H9 (cell line): Measurements from ENCODE around the gene RPL6. TPM values are rescaled to one million over a fixed set of nuclear protein-coding genes. Genes with fewer than 3 reads are reported as not detected.
A peak's percentile ranks its signal among the peaks of the same experiment; 100 is the strongest.

Experiments used
- DNase-seq: peaks from one replicate; pipeline ENCODE4 v3.0.0-alpha.2; 2017
- H2AFZ ChIP-seq: one replicate; pipeline ENCODE4 v1.6.1; 2013; ENCODE audit warnings: mild to moderate bottlenecking, low read length, control low read depth, moderate library complexity
- H2AK5ac ChIP-seq: 2 replicates; pipeline ENCODE4 v1.6.1; 2013; ENCODE audit warnings: low read length, control low read depth, mixed read lengths; ENCODE audit not compliant: insufficient read length
- H2BK120ac ChIP-seq: one replicate; pipeline ENCODE4 v1.6.1; 2013; ENCODE audit warnings: low read depth, mild to moderate bottlenecking, low read length, control low read depth, inconsistent platforms; ENCODE audit not compliant: poor library complexity, severe bottlenecking
- H2BK12ac ChIP-seq: 2 replicates; pipeline ENCODE4 v1.6.1; 2013; ENCODE audit warnings: low read length, control low read depth, mixed read lengths, low read depth; ENCODE audit not compliant: insufficient read length
- H2BK15ac ChIP-seq: 2 replicates; pipeline ENCODE4 v1.6.1; 2013; ENCODE audit warnings: low read depth, low read length, control low read depth
- H2BK20ac ChIP-seq: one replicate; pipeline ENCODE4 v1.6.1; 2013; ENCODE audit warnings: low read depth, mild to moderate bottlenecking, low read length, control low read depth, inconsistent platforms; ENCODE audit not compliant: poor library complexity, severe bottlenecking
- H2BK5ac ChIP-seq: 2 replicates; pipeline ENCODE4 v1.6.1; 2013; ENCODE audit warnings: low read length, control low read depth, mixed read lengths; ENCODE audit not compliant: insufficient read length
- H3K14ac ChIP-seq: 2 replicates; pipeline ENCODE4 v1.6.1; 2013; ENCODE audit warnings: low read length, control low read depth; ENCODE audit not compliant: insufficient read depth
- H3K18ac ChIP-seq: 2 replicates; pipeline ENCODE4 v1.6.1; 2013; ENCODE audit warnings: low read depth, mild to moderate bottlenecking, mixed read lengths, low read length, control low read depth; ENCODE audit not compliant: insufficient read length
- H3K23ac ChIP-seq: 2 replicates; pipeline ENCODE4 v1.6.1; 2013; ENCODE audit warnings: low read length, control low read depth, mixed read lengths, low read depth; ENCODE audit not compliant: insufficient read length
- H3K23me2 ChIP-seq: 2 replicates; pipeline ENCODE4 v1.6.1; 2013; ENCODE audit warnings: low read depth, mild to moderate bottlenecking, mixed read lengths, low read length, control low read depth; ENCODE audit not compliant: insufficient read length, poor library complexity, severe bottlenecking
- H3K27ac ChIP-seq: 2 replicates; pipeline ENCODE4 v1.5.1; 2013; ENCODE audit warnings: low read length, control low read depth, mixed read lengths, low read depth; ENCODE audit not compliant: insufficient read length
- H3K27me3 ChIP-seq: 2 replicates; pipeline ENCODE4 v1.6.1; 2013; ENCODE audit warnings: low read length, control low read depth, inconsistent platforms; ENCODE audit not compliant: insufficient read depth
- H3K4ac ChIP-seq: 2 replicates; pipeline ENCODE4 v1.6.1; 2013; ENCODE audit warnings: low read depth, mild to moderate bottlenecking, control low read depth, inconsistent platforms, low read length, moderate library complexity
- H3K4me1 ChIP-seq: 2 replicates; pipeline ENCODE4 v1.6.1; 2013; ENCODE audit warnings: low read length, control low read depth, inconsistent platforms; ENCODE audit not compliant: insufficient read depth
- H3K4me2 ChIP-seq: 2 replicates; pipeline ENCODE4 v1.6.1; 2013; ENCODE audit warnings: low read length, control low read depth, mixed read lengths; ENCODE audit not compliant: insufficient read length, insufficient read depth
- H3K56ac ChIP-seq: 2 replicates; pipeline ENCODE4 v1.6.1; 2013; ENCODE audit warnings: low read depth, mild to moderate bottlenecking, mixed read lengths, low read length, control low read depth; ENCODE audit not compliant: insufficient read length
- H3K79me1 ChIP-seq: 2 replicates; pipeline ENCODE4 v1.6.1; 2013; ENCODE audit warnings: low read depth, mild to moderate bottlenecking, moderate library complexity, low read length, control low read depth, inconsistent platforms; ENCODE audit not compliant: insufficient read depth, poor library complexity, severe bottlenecking
- H3K79me2 ChIP-seq: 2 replicates; pipeline ENCODE4 v1.6.1; 2013; ENCODE audit warnings: low read length, control low read depth, inconsistent platforms; ENCODE audit not compliant: insufficient read depth
- H3K9ac ChIP-seq: 2 replicates; pipeline ENCODE4 v1.6.1; 2013; ENCODE audit warnings: low read length, control low read depth, mixed read lengths; ENCODE audit not compliant: insufficient read length; ENCODE audit errors: extremely low read depth
- H3K9me3 ChIP-seq: one replicate; pipeline ENCODE4 v1.6.1; 2013; ENCODE audit warnings: low read depth, low read length, inconsistent platforms; ENCODE audit not compliant: control insufficient read depth
- H3T11ph ChIP-seq: one replicate; pipeline ENCODE4 v1.6.1; 2013; ENCODE audit warnings: mild to moderate bottlenecking, low read length, control low read depth, inconsistent platforms
- H4K20me1 ChIP-seq: one replicate; pipeline ENCODE4 v1.6.1; 2013; ENCODE audit not compliant: control insufficient read depth, insufficient read length, insufficient read depth
- H4K5ac ChIP-seq: 2 replicates; pipeline ENCODE4 v1.6.1; 2013; ENCODE audit warnings: low read depth, mild to moderate bottlenecking, mixed read lengths, low read length, control low read depth; ENCODE audit not compliant: insufficient read length
- H4K8ac ChIP-seq: replicated peaks from 2 replicates; pipeline ENCODE4 v1.6.1; 2013; ENCODE audit warnings: low read length, control low read depth, mixed read lengths, low read depth; ENCODE audit not compliant: insufficient read length
- H4K91ac ChIP-seq: 2 replicates; pipeline ENCODE4 v1.6.1; 2013; ENCODE audit warnings: low read depth, mild to moderate bottlenecking, moderate library complexity, mixed read lengths, low read length, control low read depth; ENCODE audit not compliant: insufficient read length
- H3K27ac Mint-ChIP-seq, 3 experiments: 2 replicates in 2 of 3; 3 replicates in 1 of 3; pipeline ENCODE4 v1.8.0; 2020 to 2021; ENCODE audit warnings: mixed read lengths in 3 of 3, mild to moderate bottlenecking in 1 of 3, moderate library complexity in 1 of 3
- H3K27me3 Mint-ChIP-seq: 2 replicates; pipeline ENCODE4 v1.8.0; 2021; ENCODE audit warnings: low read depth, mild to moderate bottlenecking, moderate library complexity, mixed read lengths
- H3K36me3 Mint-ChIP-seq, 3 experiments: 2 replicates in 2 of 3; 3 replicates in 1 of 3; pipeline ENCODE4 v1.8.0; 2020 to 2021; ENCODE audit warnings: low read depth in 3 of 3, mixed read lengths in 3 of 3; ENCODE audit not compliant: insufficient read depth in 1 of 3
- H3K4me1 Mint-ChIP-seq, 2 experiments: 2 replicates each; pipeline ENCODE4 v1.8.0; 2020; ENCODE audit warnings: mixed read lengths in 2 of 2
- H3K4me3 Mint-ChIP-seq, 2 experiments: 2 replicates in 1 of 2; 3 replicates in 1 of 2; pipeline ENCODE4 v1.8.0; 2020 to 2021; ENCODE audit warnings: mild to moderate bottlenecking in 2 of 2, mixed read lengths in 2 of 2, moderate library complexity in 1 of 2
- H3K9me3 Mint-ChIP-seq, 2 experiments: 2 replicates in 1 of 2; 3 replicates in 1 of 2; pipeline ENCODE4 v1.8.0; 2020; ENCODE audit warnings: mild to moderate bottlenecking in 2 of 2, mixed read lengths in 2 of 2, moderate library complexity in 1 of 2
- CTCF ChIP-seq: fragments of 200-600 bp; sonication (generic); conservative IDR thresholded peaks from 3 replicates; pipeline ENCODE4 v1.8.0; 2021; ENCODE audit warnings: antibody characterized with exemption, mild to moderate bottlenecking
- WGBS: extraction: QIAGEN DNeasy Blood & Tissue Kit; methylation state at CpG from one replicate; pipeline ENCODE4 v1.1.7; 2013; ENCODE audit warnings: missing lambda C conversion rate, low lambda C conversion rate, mixed read lengths; ENCODE audit not compliant: insufficient read length; ENCODE audit errors: extremely low coverage; 5-methylcytosine and 5-hydroxymethylcytosine counted together
- total RNA-seq: library from RNA; stranded (reverse); gene quantifications from 2 replicates; pipeline ENCODE4 v1.2.1, GENCODE V29; 2021

The RPL6 gene
- total RNA-seq, 1 experiment from 2014 or later: 1,921 TPM

- H2AFZ ChIP-seq: no peak overlapping the region
- WGBS: no CpG with 5 or more reads among the region's 31 CpGs
Observed at GRCh38 chr12:112419297-112420133, 10.1 kb upstream of the RPL6 start.

More at GRCh38 chr12:112419297-112420133, 10.1 kb upstream of the RPL6 start:
- peaks cover 0 to 3% of the 10 kb centered on the region in 2 experiments; a peak in 1 of 5 replicates for H3K9me3 Mint-ChIP-seq
- Histone ChIP-seq H3K23ac (no peak overlapping the region), H3K56ac (no peak overlapping the region), H3K4me2 (peak overlapping the region; percentile 55), H3K79me2 (peaks cover 26% of the 10 kb centered on the region), H2BK12ac (no peak overlapping the region), H3K4me1 (no peaks in the 10 kb centered on the region), H3K4ac (no peak overlapping the region), H3K79me1 (peaks cover 6% of the 10 kb centered on the region), H4K5ac (no peak overlapping the region), H3K27me3 (no peaks in the 10 kb centered on the region), H2AK5ac (no peak overlapping the region), H2BK120ac (no peak overlapping the region), H3K9me3 (no peaks in the 10 kb centered on the region), H3K27ac (no peak overlapping the region), H3K9ac (peak overlapping the region; percentile 48), H3K14ac (peak overlapping the region; percentile 94; the same call in 1 of the 2 replicates), H4K20me1 (no peaks in the 10 kb centered on the region), H3K23me2 (peaks cover 3% of the 10 kb centered on the region), H3K18ac (peak overlapping the region; percentile 78), H4K8ac (no peak overlapping the region), H2BK20ac (no peak overlapping the region), H2BK15ac (no peak overlapping the region), H4K91ac (no peak overlapping the region), H2BK5ac (no peak overlapping the region), H3T11ph (no peak overlapping the region)
- no peak for TF ChIP-seq CTCF
- peak overlapping the region; percentile 90 to 94 for H3K4me3 Mint-ChIP-seq
- H3K27me3 Mint-ChIP-seq: peaks cover 2% of the 10 kb centered on the region; the same call in 1 of the 2 replicates
- DNase-seq: peak; percentile 73
- H3K27ac Mint-ChIP-seq: peak overlapping the region; percentile 89 to 99 (median 98)
- H3K4me1 Mint-ChIP-seq: peaks cover 10 to 13% of the 10 kb centered on the region in 2 experiments; a peak in 2 of 4 replicates
- H3K36me3 Mint-ChIP-seq: peaks cover 0 to 7% (median 7%) of the 10 kb centered on the region in 3 experiments; a peak in 4 of 7 replicates
